Mucosa of gallbladder (tissue), 1 donor: ENCODE data around the gene DNAAF9. TPM values are rescaled to one million over a fixed set of nuclear protein-coding genes. Genes with fewer than 3 reads are reported as not detected.

Source experiments
- DNase-seq: peaks from one replicate; pipeline ENCODE4 v3.0.0-alpha.2; 2020; ENCODE audit warnings: low spot score
- total RNA-seq: library from RNA; stranded (reverse); gene quantifications from one replicate; pipeline ENCODE4 v1.2.1, GENCODE V29; 2021
- donor health status: DM: no; HTN: no; CAD: no.

Gene DNAAF9
- total RNA-seq, 1 donor from 2014 or later: 25.4 TPM

- no peak for DNase-seq
Observed at GRCh38 chr20:3410464-3410863, 3.0 kb upstream of the DNAAF9 start.

GRCh38 chr20:3409417-3409816, 1.9 kb upstream of the DNAAF9 start:
- DNase-seq: no peak

- DNase-seq: peak; percentile 82
Observed at GRCh38 chr20:3407771-3408637, 535 bp upstream of the DNAAF9 start.

GRCh38 chr20:3406481-3407039, 909 bp downstream of the DNAAF9 start:
- DNase-seq: peak; percentile 26

GRCh38 chr20:3405696-3406358, 1.6 kb downstream of the DNAAF9 start:
- DNase-seq: no peak

- DNase-seq: no peak
Observed at GRCh38 chr20:3405139-3405538, 2.3 kb downstream of the DNAAF9 start.

GRCh38 chr20:3404402-3404801, 3.1 kb downstream of the DNAAF9 start:
- DNase-seq: no peak

GRCh38 chr20:3403741-3404140, 3.7 kb downstream of the DNAAF9 start:
- DNase-seq: no peak

GRCh38 chr20:3402453-3402852, 5.0 kb downstream of the DNAAF9 start:
- no peak for DNase-seq

- DNase-seq: no peak
Observed at GRCh38 chr20:3400260-3401155, 7.0 kb downstream of the DNAAF9 start.

- DNase-seq: no peak
Observed at GRCh38 chr20:3398681-3399252, 8.7 kb downstream of the DNAAF9 start.

GRCh38 chr20:3396492-3396891, 11.0 kb downstream of the DNAAF9 start:
- DNase-seq: peak; percentile 29

- no peak for DNase-seq
Observed at GRCh38 chr20:3392756-3393155, 14.7 kb downstream of the DNAAF9 start.

- DNase-seq: peak; percentile 18
Observed at GRCh38 chr20:3390759-3391425, 16.6 kb downstream of the DNAAF9 start.

- no peak for DNase-seq
Observed at GRCh38 chr20:3383878-3384495, 23.5 kb downstream of the DNAAF9 start.

GRCh38 chr20:3382836-3383235, 24.6 kb downstream of the DNAAF9 start:
- no peak for DNase-seq

GRCh38 chr20:3380228-3381070, 27.0 kb downstream of the DNAAF9 start:
- DNase-seq: no peak

- DNase-seq: no peak
Observed at GRCh38 chr20:3378138-3378537, 29.3 kb downstream of the DNAAF9 start.

GRCh38 chr20:3377644-3378043, 29.8 kb downstream of the DNAAF9 start:
- DNase-seq: no peak
